ENCODE data around the gene TEX2.

- TF ChIP-seq, protein P1, sequence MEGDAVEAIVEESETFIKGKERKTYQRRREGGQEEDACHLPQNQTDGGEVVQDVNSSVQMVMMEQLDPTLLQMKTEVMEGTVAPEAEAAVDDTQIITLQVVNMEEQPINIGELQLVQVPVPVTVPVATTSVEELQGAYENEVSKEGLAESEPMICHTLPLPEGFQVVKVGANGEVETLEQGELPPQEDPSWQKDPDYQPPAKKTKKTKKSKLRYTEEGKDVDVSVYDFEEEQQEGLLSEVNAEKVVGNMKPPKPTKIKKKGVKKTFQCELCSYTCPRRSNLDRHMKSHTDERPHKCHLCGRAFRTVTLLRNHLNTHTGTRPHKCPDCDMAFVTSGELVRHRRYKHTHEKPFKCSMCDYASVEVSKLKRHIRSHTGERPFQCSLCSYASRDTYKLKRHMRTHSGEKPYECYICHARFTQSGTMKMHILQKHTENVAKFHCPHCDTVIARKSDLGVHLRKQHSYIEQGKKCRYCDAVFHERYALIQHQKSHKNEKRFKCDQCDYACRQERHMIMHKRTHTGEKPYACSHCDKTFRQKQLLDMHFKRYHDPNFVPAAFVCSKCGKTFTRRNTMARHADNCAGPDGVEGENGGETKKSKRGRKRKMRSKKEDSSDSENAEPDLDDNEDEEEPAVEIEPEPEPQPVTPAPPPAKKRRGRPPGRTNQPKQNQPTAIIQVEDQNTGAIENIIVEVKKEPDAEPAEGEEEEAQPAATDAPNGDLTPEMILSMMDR (IDR thresholded peaks at IDR 0.05), result no peak
- TF ChIP-seq EP300 (IDR thresholded peaks at IDR 0.05) (no peak), POLR2AphosphoS5 (IDR thresholded peaks at IDR 0.05) (no peak), POLR2A (IDR thresholded peaks at IDR 0.05) (no peak)
These were observed 156.1 kb downstream of the TEX2 start for GRCh38 chr17:64106918-64107317.
